Upper lobe of left lung (tissue), 6 donors: ENCODE results near the gene MAPK11. TPM values are rescaled to one million over a fixed set of nuclear protein-coding genes. Genes with fewer than 3 reads are reported as not detected.
A peak's percentile ranks its signal among the peaks of the same experiment; 100 is the strongest.

ENCODE experiments used
- ATAC-seq, 2 donors: fragments of 200-7000 bp; cut with Tn5 transposase; one replicate each; pipeline ENCODE4 v1.9.1; 2022; ENCODE audit warnings: mild to moderate bottlenecking in 2 of 2, moderate library complexity in 2 of 2; ENCODE audit not compliant: low FRiP score in 2 of 2
- DNase-seq, 2 donors: peaks; one replicate each; pipeline ENCODE4 v3.0.0-alpha.2; 2019 to 2020
- H3K27ac ChIP-seq, 4 donors: fragments of 200-600 bp; sonication (generic); one replicate each; pipeline ENCODE4 v1.5.1; 2016 to 2019
- H3K27me3 ChIP-seq, 4 donors: fragments of 200-600 bp; sonication (generic); one replicate each; pipeline ENCODE4 v1.5.1; 2017 to 2019
- H3K36me3 ChIP-seq, 4 donors: fragments of 200-600 bp; sonication (generic); one replicate each; pipeline ENCODE4 v1.5.1; 2016 to 2019
- H3K4me1 ChIP-seq, 4 donors: fragments of 200-600 bp; sonication (generic); one replicate each; pipeline ENCODE4 v1.5.1; 2018 to 2019
- H3K4me3 ChIP-seq, 4 donors: fragments of 200-600 bp; sonication (generic); one replicate each; pipeline ENCODE4 v1.5.1; 2017 to 2019; ENCODE audit warnings: mild to moderate bottlenecking in 2 of 4, moderate library complexity in 1 of 4
- H3K9me3 ChIP-seq, 4 donors: fragments of 200-600 bp; sonication (generic); one replicate each; pipeline ENCODE4 v1.5.1; 2018 to 2019
- CTCF ChIP-seq, 6 experiments: fragments of 450-650 bp in 4 of 6; fragments of 200-600 bp in 2 of 6; sonication (generic) in 2 of 6; IDR thresholded peaks; one replicate each; pipeline ENCODE4 v1.5.1; 2016 to 2019; ENCODE audit warnings: antibody characterized with exemption in 6 of 6
- EP300 ChIP-seq, 4 donors: sonication (generic); formaldehyde crosslinking; IDR thresholded peaks; one replicate each; pipeline ENCODE4 v1.5.1; 2017; ENCODE audit warnings: antibody characterized with exemption in 4 of 4, control low read depth in 2 of 4
- POLR2A ChIP-seq, 4 donors: fragments of 450-650 bp; IDR thresholded peaks; one replicate each; pipeline ENCODE4 v1.5.1; 2016 to 2017; ENCODE audit warnings: antibody characterized with exemption in 4 of 4, mild to moderate bottlenecking in 2 of 4
- POLR2AphosphoS5 ChIP-seq, 2 donors: sonication (generic); formaldehyde crosslinking; IDR thresholded peaks; one replicate each; pipeline ENCODE4 v1.5.1; 2017; ENCODE audit warnings: antibody characterized with exemption in 2 of 2
- WGBS, 2 donors: methylation state at CpG; one replicate each; pipeline ENCODE4 v1.1.5; 2017 to 2018; 5-methylcytosine and 5-hydroxymethylcytosine counted together
- total RNA-seq, 6 donors: library from RNA; depleted of rRNA in 4 of 6; stranded (reverse); fragments of >200 nt in 4 of 6; gene quantifications; one replicate each; pipeline versions ENCODE4 v1.1.0 to v1.2.1, GENCODE V29; 2016 to 2021
- donor health status: DM: no; HTN: no; CAD: no; lungs with moderate emphysema.
- donor health status: DM: no; HTN: yes; CAD: no; lungs with severe emphysema.

Gene MAPK11
- total RNA-seq, 6 donors from 2014 or later = 3.1 to 27.3 (median 8.6) TPM

- ATAC-seq (peak in 1 of 2 donors; percentile 66), DNase-seq (peak; percentile 51 to 93)
- TF ChIP-seq CTCF (IDR thresholded peaks at IDR 0.05) (peak in 2 of 6 experiments; percentile 18 to 46), EP300 (IDR thresholded peaks at IDR 0.05) (no peak), POLR2AphosphoS5 (IDR thresholded peaks at IDR 0.05) (no peak)
- Histone ChIP-seq H3K36me3 (no peaks in the 10 kb centered on the region), H3K4me1 (peaks cover 50 to 66% (median 53%) of the 10 kb centered on the region in 4 donors), H3K4me3 (peak overlapping the region in 3 of 4 donors; percentile 20 to 43 (median 37)), H3K9me3 (no peaks in the 10 kb centered on the region), H3K27ac (no peak overlapping the region), H3K27me3 (peaks cover 0 to 10% (median 2%) of the 10 kb centered on the region in 4 donors)
- 18% methylated on average over 20 of the region's 75 CpGs; no CpG with 5 or more reads in 1 of the 2 donors for WGBS, 2 donors
Observed at GRCh38 chr22:50267591-50268390, 2.4 kb downstream of the MAPK11 start.

GRCh38 chr22:50266994-50267393, 3.2 kb downstream of the MAPK11 start:
- peak overlapping the region in 3 of 4 donors; percentile 20 to 43 (median 37) for H3K4me3 ChIP-seq
- H3K9me3 ChIP-seq = no peaks in the 10 kb centered on the region
- DNase-seq (no peak), ATAC-seq (no peak)
- H3K27ac ChIP-seq = no peak overlapping the region
- 76 to 87% methylated on average over 12 to 29 of the region's 37 CpGs for WGBS, 2 donors
- TF ChIP-seq POLR2A (IDR thresholded peaks at IDR 0.05) (no peak), POLR2AphosphoS5 (IDR thresholded peaks at IDR 0.05) (no peak)
- peaks cover 49 to 66% (median 54%) of the 10 kb centered on the region in 4 donors for H3K4me1 ChIP-seq
- H3K36me3 ChIP-seq = no peaks in the 10 kb centered on the region
- peaks cover 0 to 18% (median 4%) of the 10 kb centered on the region in 4 donors for H3K27me3 ChIP-seq

- WGBS, 2 donors = 84 to 92% methylated on average over 11 to 14 of the region's 15 CpGs
- Histone ChIP-seq H3K4me1 (peaks cover 44 to 66% (median 48%) of the 10 kb centered on the region in 4 donors), H3K27ac (no peak overlapping the region), H3K27me3 (peaks cover 0 to 13% (median 2%) of the 10 kb centered on the region in 4 donors), H3K4me3 (no peak overlapping the region), H3K36me3 (no peaks in the 10 kb centered on the region), H3K9me3 (no peaks in the 10 kb centered on the region)
- DNase-seq (peak in 1 of 2 donors; percentile 63), ATAC-seq (no peak)
- TF ChIP-seq POLR2A (IDR thresholded peaks at IDR 0.05) (no peak), POLR2AphosphoS5 (IDR thresholded peaks at IDR 0.05) (no peak), CTCF (IDR thresholded peaks at IDR 0.05) (no peak), EP300 (IDR thresholded peaks at IDR 0.05) (no peak)
Observed at GRCh38 chr22:50264946-50265669, 5.1 kb downstream of the MAPK11 start.

GRCh38 chr22:50264104-50264745, 6.0 kb downstream of the MAPK11 start:
- TF ChIP-seq EP300 (IDR thresholded peaks at IDR 0.05) = no peak
- no peak for TF ChIP-seq CTCF (IDR thresholded peaks at IDR 0.05)
- TF ChIP-seq POLR2A (IDR thresholded peaks at IDR 0.05) = no peak
- TF ChIP-seq POLR2AphosphoS5 (IDR thresholded peaks at IDR 0.05) = no peak
- DNase-seq (peak in 1 of 2 donors; percentile 62), ATAC-seq (no peak)
- Histone ChIP-seq H3K4me1 (peaks cover 37 to 59% (median 41%) of the 10 kb centered on the region in 4 donors), H3K4me3 (no peak overlapping the region), H3K36me3 (no peaks in the 10 kb centered on the region), H3K27me3 (peaks cover 0 to 13% (median 2%) of the 10 kb centered on the region in 4 donors), H3K9me3 (no peaks in the 10 kb centered on the region), H3K27ac (no peak overlapping the region)
- 86 to 90% methylated on average over 7 to 15 of the region's 15 CpGs for WGBS, 2 donors
